Mammary epithelial cell (primary cell): Measurements from ENCODE around the gene KAZN.

ENCODE experiments used
- EZH2 ChIP-seq: IDR thresholded peaks from 2 replicates; pipeline ENCODE4 v1.6.1; 2012; ENCODE audit warnings: low read length, inconsistent platforms, borderline replicate concordance
- TF ChIP-seq, protein P1 (sequence below), 2 donors: IDR thresholded peaks in 1 of 2; conservative IDR thresholded peaks in 1 of 2; 2 replicates each; pipeline ENCODE4 v1.5.1; 2011 to 2012; ENCODE audit warnings: inconsistent platforms in 2 of 2, low read length in 2 of 2, mild to moderate bottlenecking in 2 of 2, control low read depth in 1 of 2, low read depth in 1 of 2; ENCODE audit not compliant: insufficient read depth in 1 of 2; ENCODE audit errors: extremely low read depth in 1 of 2

DNA sequence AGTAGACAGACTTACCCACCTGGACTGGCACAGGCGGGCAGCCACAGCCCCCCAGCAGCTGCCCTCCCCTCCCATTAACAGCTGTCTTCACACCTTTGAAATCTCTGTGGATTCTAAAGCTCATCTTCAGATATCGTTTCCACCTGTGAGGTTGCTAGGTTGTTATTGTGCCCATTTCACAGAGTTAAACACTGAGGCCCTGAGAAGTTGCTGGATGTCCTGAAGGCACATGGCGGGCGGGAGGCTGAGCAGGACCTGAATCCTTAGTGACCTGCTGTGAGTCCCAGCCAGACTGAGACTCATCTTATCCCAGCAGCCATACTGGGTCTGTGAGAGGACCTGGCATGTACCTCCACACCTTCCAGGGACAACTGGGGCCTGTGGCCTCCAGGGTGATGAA is 420.3 kb downstream of the KAZN start:
- no peak for TF ChIP-seq EZH2
- TF ChIP-seq, protein P1, sequence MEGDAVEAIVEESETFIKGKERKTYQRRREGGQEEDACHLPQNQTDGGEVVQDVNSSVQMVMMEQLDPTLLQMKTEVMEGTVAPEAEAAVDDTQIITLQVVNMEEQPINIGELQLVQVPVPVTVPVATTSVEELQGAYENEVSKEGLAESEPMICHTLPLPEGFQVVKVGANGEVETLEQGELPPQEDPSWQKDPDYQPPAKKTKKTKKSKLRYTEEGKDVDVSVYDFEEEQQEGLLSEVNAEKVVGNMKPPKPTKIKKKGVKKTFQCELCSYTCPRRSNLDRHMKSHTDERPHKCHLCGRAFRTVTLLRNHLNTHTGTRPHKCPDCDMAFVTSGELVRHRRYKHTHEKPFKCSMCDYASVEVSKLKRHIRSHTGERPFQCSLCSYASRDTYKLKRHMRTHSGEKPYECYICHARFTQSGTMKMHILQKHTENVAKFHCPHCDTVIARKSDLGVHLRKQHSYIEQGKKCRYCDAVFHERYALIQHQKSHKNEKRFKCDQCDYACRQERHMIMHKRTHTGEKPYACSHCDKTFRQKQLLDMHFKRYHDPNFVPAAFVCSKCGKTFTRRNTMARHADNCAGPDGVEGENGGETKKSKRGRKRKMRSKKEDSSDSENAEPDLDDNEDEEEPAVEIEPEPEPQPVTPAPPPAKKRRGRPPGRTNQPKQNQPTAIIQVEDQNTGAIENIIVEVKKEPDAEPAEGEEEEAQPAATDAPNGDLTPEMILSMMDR (conservative IDR thresholded peaks at IDR 0.05 in 1 of 2, IDR thresholded peaks at IDR 0.05 in 1 of 2; ENCODE audit: extremely low read depth in 1 of 2, insufficient read depth in 1 of 2, low read depth in 1 of 2, low read length in 2 of 2) = no peak
